Fibroblast of villous mesenchyme (primary cell): ENCODE results near the gene AGT. TPM values are rescaled to one million over a fixed set of nuclear protein-coding genes. Genes with fewer than 3 reads are reported as not detected.
"Not testable (repeated sequence)": the region's sequence is repeated elsewhere in the genome, so short reads cannot be mapped to it uniquely, and the experiment has no call there.

ENCODE experiments used
- DNase-seq: peaks from one replicate; pipeline ENCODE4 v3.0.0-alpha.2; 2010; ENCODE audit warnings: low read depth
- H3K4me3 ChIP-seq: 2 replicates; pipeline ENCODE4 v1.5.1; 2011; ENCODE audit warnings: low read depth, mild to moderate bottlenecking, low read length
- total RNA-seq: library from RNA; depleted of rRNA; stranded (reverse); fragments of >200 nt; gene quantifications from 2 replicates; pipeline ENCODE4 v1.2.3, GENCODE V29; 2012
- TF ChIP-seq, protein P1 (sequence below): IDR thresholded peaks from 2 replicates; pipeline ENCODE4 v1.5.1; 2012; ENCODE audit warnings: low read depth, mild to moderate bottlenecking, low read length; ENCODE audit not compliant: insufficient read depth

The AGT gene
- total RNA-seq, 1 donor, result not detected

DNA sequence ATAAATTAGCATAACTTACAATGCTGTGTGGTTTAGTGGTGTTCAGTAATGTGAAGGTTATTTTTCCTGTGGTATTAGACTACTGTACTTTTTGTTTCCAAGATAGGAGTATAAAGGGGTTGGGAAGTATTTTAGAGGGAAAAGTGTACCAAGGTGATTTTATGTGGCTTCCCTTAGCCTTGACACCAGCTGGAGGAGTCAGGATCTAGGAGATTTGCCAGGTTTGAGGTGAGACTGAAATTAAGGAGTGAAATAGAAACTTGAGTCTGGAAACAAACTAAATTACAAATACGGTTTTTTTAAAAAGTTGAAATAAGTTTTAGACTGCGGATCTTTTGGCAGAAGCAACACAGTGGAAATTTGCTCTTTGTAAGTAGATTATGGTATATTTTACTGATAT, 39.3 kb downstream of the AGT start:
- no peak for DNase-seq
- TF ChIP-seq, protein P1, sequence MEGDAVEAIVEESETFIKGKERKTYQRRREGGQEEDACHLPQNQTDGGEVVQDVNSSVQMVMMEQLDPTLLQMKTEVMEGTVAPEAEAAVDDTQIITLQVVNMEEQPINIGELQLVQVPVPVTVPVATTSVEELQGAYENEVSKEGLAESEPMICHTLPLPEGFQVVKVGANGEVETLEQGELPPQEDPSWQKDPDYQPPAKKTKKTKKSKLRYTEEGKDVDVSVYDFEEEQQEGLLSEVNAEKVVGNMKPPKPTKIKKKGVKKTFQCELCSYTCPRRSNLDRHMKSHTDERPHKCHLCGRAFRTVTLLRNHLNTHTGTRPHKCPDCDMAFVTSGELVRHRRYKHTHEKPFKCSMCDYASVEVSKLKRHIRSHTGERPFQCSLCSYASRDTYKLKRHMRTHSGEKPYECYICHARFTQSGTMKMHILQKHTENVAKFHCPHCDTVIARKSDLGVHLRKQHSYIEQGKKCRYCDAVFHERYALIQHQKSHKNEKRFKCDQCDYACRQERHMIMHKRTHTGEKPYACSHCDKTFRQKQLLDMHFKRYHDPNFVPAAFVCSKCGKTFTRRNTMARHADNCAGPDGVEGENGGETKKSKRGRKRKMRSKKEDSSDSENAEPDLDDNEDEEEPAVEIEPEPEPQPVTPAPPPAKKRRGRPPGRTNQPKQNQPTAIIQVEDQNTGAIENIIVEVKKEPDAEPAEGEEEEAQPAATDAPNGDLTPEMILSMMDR, result no peak
- H3K4me3 ChIP-seq, result no peak overlapping the region

DNA sequence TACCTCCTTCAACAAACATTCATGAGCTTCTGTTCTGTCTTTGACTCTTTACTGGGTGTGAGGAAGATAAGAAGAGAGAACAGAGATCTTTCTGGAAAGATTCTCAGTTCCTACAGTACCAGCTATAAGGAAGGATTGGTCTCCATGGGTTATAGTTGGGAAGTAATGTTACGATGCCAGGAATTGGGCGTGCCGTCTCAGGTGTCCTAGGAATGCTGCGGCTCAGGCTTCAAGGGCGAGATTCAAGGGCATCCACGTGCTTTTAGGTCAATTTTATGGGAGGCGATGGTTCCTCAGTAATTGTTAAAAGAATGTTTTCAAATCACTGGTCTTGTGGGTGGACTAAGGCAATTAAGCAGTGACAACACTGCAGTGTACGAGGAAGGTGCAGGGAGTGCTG, 44.4 kb downstream of the AGT start:
- DNase-seq, result no peak
- no peak overlapping the region for H3K4me3 ChIP-seq
- TF ChIP-seq, protein P1, result no peak

DNA sequence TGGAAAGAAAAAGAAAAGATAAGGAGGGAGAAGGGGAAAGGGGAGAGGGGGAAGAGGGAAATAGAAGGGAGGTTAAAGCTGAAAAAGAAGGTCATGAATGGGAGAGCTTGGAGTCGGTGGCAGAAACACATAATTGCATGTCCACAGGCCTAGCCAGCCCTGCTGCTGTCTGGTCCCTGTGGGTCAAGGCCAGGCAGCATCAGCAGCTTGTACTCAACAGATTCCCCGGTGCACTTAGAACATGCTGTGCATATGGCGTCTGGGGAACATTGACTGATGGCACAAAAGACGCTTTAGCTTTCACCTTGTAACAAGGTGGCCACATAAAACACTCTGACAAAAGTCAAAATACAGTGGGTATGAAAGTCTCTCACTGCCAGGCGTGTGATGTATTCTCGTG, 45.7 kb downstream of the AGT start:
- TF ChIP-seq, protein P1, result no peak
- no peak for DNase-seq

DNA sequence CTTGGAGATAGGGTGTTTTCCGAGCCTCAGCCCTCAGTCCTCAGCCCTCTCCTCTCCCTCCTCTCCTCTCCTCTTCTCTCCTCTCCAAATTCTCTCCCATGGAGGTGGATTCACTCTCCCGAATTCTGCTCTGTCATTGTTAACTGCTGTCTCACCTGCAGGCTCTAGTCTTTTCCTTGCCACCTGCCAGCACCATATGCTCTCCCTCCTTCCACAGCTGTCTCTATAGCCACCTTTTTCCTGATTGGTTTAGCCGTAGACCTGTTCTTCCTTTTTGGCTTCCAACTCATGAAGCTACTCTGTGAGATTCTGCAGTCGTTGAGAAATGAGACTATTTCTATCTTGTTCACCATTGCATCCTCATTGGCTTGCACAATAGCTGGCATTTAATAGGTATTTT, 51.9 kb downstream of the AGT start:
- DNase-seq, result no peak
- no peak overlapping the region for H3K4me3 ChIP-seq
- TF ChIP-seq, protein P1, result no peak

More for the DNA sequence above, 45.7 kb downstream of the AGT start:
- H3K4me3 ChIP-seq, result no peak overlapping the region

DNA sequence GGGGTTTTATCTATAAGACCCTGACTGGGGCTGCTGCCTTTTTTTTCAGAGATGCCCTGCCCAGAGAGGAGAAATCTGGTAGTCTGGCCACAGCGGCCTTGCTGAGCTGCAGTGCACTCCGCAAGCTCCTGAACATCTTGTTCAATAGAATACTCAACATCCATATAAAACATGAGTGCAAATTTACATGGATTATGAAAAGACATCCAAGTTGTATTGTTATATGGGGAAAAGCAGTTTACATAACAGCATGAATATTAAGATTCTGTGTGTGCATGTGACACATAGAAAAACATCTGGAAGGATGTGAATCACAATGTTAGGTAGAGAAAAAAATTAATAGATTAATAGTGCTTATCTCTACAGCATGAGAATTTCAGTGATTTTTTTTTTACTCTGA, 55.2 kb downstream of the AGT start:
- no peak overlapping the region for H3K4me3 ChIP-seq
- DNase-seq, result no peak
- TF ChIP-seq, protein P1, result no peak

DNA sequence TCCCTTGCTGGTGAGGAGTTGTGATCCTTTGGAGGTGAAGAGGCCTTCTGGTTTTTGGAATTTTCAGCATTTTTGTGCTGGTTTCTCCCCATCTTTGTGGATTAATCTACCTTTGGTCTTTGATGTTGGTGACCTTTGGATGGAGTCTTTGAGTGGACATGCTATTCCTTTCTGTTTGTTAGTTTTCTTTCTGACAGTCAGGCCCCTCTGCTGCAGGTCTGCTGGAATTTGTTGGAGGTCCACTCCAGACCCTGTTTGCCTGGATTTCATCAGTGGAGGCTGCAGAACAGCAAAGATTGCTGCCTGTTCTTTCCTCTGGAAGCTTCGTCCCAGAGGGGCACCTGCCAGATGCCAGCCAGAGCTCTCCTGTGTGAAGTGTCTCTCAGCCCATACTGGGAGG, 55.8 kb downstream of the AGT start:
- DNase-seq, H3K4me3 ChIP-seq: not testable (repeated sequence)

DNA sequence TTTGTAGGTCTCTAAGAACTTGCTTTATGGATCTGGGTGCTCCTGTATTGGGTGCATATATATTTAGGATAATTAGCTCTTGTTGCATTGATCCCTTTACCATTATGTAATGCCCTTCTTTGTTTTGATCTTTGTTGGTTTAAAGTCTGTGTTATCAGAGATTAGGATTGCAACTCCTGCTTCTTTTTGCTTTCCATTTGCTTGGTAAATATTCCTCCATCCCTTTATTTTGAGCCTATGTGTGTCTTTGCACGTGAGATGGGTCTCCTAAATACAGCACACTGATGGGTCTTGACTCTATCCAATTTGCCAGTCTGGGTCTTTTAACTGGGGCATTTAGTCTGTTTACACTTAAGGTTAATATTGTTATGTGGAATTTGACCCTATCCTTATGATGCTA, 57.2 kb downstream of the AGT start:
- not testable (repeated sequence) for H3K4me3 ChIP-seq, DNase-seq

Other genes with a start within 250 kb of the AGT start
- 20.6 and 21.6 TPM in 2 replicates for gene COG2, start 71.6 kb downstream of the AGT start, total RNA-seq
- gene CAPN9, start 33.3 kb upstream of the AGT start, total RNA-seq, result not detected in 2 replicates
- gene C1orf198, start 154.4 kb upstream of the AGT start, total RNA-seq, result 239 and 399 TPM in 2 replicates